Activated CD4-positive, CD25-positive, alpha-beta regulatory T cell treated with anti-CD3 and anti-CD28 coated beads, Interleukin-2, amount 50 U/mL, for 16 hours (primary cell): Measurements from ENCODE around the gene SLC25A39.
"Not testable (repeated sequence)": the region's sequence is repeated elsewhere in the genome, so short reads cannot be mapped to it uniquely, and the experiment has no call there.

Experiments used
- DNase-seq: peaks from one replicate; pipeline ENCODE4 v3.0.0-alpha.2; 2020; ENCODE audit warnings: low read depth, low spot score

The SLC25A39 gene, protein sequence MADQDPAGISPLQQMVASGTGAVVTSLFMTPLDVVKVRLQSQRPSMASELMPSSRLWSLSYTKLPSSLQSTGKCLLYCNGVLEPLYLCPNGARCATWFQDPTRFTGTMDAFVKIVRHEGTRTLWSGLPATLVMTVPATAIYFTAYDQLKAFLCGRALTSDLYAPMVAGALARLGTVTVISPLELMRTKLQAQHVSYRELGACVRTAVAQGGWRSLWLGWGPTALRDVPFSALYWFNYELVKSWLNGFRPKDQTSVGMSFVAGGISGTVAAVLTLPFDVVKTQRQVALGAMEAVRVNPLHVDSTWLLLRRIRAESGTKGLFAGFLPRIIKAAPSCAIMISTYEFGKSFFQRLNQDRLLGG

DNA sequence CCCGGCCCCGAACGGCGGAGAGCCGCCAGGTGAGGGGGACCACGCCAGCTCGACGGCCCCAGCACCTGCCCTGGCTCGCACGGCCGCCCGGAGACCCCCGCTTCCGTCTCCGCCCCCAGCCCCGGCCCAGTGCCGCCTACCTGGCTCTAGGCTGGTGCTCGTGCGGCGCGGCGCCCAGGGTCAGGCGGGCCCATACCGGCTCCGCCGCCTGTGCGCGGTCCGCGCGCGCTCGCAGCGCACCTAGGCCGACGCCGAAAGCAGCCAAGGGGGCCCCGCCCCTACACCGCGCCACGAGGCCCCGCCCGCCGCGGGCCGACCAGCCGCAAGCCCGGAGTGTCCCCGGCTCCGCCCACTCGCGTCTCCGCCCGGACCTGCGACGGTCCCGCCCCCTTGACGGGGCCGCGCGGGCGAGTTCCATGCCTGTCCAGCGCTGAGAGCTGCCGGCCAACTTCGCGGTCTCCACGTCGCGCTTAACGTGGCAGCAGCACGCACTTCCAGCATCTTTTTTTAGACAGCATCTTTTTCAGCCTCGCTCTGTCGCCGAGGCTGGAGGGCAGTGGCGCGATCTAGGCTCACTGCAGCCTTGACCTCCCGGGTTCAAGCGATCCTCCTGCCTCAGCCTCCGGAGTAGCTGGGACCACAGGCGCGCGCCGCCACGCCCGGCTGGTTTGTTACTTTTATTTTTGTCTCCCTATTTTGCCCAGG, at the start of gene SLC25A39:
SLC25A39 (minus strand) TSS at position 253 of the 705 bp plus-strand sequence. CDS start 1,261 bp downstream, outside the sequence.
- peak; percentile 90 for DNase-seq

DNA sequence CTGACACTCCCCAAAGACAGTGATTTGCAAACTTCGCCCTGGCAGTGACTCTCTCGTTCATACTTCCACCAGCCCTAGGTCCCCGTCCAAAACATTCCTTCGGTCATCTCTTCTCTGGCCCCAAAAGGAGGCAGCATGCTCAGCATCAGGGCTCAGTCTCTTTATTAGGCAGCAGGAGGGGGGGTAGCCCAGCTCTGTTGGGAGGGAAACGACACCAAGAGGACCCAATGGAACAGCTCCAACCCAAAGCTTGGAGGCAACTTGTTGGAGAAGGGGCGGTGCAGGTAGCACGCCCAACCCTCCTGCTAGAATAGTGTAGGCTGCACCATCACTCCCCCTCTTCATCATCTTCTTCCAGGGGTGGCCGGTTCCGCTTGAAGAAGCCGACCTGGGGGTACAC, 47.4 kb upstream of the SLC25A39 start:
- DNase-seq: no peak

DNA sequence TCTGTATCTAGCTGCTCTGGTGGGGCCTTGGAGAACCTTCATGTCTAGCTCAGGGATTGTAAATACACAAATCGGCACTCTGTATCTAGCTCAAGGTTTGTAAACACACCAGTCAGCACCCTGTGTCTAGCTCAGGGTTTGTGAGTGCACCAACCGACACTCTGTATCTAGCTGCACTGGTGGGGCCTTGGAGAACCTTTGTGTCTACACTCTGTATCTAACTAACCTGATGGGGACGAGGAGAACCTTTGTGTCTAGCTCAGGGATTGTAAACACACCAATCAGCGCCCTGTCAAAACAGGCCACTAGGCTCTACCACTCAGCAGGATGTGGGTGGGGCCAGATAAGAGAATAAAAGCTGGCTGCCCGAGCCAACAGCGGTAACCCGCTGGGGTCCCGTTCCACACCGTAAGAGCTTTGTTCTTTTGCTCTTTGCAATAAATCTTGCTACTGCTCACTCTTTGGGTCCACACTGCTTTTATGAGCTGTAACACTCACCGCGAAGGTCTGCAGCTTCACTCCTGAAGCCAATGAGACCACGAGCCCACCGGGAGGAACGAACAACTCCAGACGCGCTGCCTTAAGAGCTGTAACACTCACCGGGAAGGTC, 44.9 kb upstream of the SLC25A39 start:
- not testable (repeated sequence) for DNase-seq

DNA sequence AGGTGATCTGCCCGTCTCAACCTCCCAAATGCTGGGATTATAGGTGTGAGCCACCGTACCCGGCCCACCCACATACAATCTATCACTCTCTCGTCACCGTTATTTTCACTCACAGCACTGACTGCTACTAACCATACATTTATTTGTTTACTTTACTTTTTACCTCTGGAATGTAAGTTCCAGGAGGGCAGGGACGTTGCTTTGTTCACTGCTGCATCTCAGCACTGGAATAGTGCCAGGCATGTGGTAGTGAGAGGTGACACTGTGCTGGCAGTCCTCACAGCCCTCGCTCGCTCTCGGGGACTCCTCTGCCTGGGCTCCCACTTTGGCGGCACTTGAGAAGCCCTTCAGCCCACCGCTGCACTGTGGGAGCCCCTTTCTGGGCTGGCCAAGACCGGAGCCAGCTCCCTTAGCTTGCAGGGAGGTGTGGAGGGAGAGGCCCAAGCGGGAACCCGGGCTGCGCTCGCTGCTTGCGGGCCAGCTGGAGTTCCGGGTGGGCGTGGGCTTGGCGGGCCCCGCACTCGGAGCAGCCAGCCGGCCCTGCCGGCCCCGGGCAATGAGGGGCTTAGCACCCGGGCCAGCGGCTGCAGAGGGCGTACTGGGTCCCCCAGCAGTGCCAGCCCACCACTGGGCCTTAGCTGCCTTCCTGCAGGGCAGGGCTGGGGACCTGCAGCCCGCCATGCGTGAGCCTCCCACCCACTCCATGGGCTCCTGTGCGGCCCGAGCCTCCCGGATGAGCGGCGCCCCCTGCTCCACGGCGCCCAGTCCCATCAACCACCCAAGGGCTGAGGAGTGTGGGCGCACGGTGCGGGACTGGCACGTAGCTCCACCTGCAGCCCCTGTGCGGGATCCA, 44.0 kb upstream of the SLC25A39 start:
- DNase-seq: not testable (repeated sequence)

DNA sequence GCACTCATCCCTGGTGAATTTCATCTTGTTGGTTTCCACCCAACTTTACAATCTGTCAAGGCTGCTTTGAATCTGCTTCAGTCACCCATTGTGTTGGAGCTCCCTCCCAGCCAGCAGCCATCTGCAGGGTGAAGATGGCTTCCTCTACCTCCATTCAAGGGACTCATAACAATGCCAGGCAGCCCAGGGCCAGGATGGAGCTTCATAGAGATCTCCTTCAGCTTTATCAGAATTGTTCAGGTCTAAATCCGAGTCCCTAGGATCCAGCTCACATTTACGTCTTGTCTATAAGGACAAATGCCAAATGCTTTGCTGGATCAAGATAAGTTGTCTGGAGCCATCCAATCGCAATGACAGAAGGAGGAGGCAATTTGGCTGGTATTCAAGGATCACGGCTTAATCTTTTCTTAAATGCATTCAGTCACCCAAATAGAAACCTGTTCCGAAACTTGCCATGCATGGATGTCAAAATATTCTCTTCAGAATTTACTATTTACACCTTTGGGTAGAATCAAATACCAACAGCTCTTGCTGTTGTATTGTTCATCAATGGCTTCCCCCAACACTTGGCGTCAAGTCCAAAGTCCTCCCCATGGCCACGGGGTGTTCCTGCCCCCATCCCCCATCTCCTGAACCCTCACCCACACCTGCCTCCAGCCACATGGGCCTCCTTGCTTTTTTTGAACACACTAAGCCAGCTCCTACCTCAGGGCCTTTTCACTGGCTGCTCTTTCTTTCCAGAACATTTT, 42.8 kb upstream of the SLC25A39 start:
- no peak for DNase-seq

DNA sequence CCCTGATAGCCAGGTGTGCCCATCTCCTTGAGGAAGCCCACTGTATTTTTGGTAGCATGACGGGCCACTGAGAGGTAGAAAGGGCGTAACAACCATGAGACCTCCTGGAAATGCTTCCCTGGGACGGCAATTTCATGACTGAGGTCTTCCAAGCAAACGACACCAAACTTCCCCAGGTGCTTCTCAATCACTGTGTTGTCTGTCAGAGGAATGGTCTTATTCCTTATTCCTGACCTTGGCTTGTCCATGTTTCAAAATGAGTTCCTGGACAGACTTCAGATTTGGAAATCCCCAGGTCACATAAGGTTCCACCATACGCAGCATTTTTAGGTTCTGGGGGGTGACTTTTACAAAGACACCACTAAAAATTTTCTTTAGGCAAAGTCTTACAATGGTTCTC, 40.4 kb upstream of the SLC25A39 start:
- DNase-seq: not testable (repeated sequence)

DNA sequence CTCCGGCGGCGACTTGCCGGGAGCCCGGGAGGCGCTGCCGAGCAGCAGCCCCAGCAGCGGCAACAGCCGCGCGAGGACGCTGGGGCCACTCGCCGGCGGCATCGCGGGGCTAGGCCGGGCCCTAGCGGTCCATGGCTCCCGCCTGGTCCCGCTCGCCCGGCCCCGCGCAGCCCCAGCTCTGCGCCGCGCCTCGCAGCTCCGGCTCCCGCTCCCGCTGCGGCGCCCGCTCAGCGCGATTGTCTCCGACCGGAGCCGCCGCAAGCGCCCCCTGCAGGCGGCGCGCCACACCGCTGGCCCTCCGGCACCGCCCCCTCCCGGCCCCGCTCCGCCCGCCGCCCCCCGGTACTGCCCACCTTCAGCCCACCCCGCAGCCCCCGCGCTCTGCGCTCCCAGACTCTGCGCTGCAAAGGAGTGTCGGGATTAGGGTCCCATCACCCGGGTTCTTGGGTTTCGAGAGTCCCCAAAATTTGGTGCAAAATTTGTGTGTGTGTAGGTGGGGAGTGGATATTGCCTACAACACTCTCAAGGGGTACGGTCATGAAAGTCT, 39.1 kb upstream of the SLC25A39 start, which contains the start of gene FAM171A2:
FAM171A2 (minus strand) TSS at position 241 of the 547 bp plus-strand sequence; CDS start at position 102, 139 bp downstream.
- DNase-seq: no peak

DNA sequence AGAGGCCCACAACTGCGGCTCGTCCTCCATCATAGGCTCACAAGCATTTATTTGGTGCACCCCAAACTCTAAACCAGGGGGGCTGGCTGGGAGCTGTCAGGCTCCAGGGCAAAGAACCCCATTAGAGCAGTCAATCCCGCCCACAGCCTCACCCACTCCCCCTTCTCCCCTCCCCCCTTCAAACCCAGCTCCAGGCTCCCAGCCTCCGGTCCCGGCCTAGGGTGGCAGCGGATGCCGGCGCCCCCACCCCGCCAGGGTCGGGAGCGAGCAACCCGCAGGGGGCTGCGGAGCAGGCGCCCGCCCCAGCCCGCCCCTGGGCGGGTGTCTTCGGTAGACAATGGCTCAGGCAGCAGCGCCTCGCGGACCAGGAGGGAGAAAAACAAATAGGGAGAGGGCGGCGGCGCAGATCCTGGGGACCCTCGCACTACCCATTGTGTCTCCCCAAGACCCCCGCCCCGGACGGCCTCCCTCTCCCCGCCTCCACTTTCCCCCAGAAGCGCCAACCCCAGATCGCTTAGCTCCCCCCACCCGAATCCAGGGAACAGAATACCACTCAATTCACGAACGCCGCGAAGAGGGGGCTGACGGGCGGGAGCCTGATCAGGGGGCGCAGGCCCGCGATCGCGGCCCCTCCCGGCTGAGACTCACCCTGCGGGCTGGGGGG, 38.5 kb upstream of the SLC25A39 start:
- DNase-seq: no peak

DNA sequence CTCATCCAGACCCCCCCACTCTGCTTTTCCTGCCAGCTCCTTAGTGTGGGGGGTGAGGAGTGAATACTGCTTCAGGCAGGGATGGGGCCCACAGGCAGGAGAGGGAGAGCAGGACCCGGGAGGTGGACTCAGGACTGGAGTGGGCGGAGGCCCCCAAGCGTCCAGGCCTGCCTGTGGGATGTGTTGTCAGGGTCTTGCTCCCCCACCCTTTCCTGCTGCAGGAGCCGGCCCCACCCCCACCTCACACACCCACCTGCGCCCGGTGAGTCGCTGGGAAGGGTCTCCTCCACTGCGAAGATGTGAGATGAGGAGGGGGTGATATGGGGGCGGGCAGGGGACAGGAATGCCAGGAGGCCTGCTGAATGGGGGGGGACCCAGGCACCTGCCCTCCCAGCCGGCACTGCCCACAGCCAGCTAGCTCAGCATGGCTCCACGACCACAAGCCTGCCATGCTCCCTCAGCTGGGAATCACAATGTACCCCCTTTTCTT, 37.9 kb upstream of the SLC25A39 start:
- no peak for DNase-seq

DNA sequence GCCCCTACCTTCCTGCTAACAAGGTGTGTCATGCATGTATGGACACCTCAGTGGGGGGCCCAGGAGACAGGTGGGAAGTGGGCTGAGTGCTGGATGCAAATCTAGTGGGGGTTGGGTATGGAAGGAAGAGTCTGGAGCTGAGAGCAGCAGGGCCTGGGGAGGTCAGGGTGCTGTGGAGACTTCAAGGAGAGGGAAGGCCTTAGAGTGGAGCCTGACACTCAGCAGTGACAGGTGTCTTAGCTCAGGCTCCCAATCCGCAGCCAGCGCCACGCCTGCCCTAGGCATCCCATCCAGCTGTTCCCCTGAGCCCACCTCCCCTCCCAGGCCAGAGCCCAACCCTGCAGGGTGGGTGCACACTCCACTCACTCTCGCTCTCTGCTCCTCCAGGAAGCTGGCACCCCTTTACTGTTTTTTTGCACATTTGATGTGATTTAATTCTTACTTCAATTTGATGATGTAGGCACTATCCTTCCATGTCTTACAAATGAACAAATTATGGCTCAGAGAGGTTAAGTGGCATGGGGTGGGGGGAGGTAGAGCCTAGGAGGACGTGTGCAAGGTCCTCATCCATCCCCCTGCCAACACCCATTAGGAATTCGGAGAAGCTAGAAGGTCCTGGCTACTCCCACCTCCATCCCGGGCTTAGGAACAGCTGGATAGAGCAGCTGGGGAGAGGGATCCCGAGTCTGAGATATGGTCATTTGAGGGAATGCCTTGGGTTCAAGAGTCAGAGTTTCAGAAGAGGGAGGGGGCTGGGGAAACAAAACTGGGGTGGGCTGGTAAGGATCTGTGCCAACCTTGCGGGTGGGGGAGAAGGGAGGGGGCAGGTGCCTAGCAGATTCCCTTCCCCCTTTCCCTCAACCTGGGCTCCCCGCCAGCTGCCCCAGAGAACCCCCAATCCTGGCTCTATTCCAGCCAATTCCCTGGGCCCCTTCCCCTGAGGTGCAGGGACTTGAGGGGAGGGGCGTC, 37.0 kb upstream of the SLC25A39 start:
- DNase-seq: no peak

DNA sequence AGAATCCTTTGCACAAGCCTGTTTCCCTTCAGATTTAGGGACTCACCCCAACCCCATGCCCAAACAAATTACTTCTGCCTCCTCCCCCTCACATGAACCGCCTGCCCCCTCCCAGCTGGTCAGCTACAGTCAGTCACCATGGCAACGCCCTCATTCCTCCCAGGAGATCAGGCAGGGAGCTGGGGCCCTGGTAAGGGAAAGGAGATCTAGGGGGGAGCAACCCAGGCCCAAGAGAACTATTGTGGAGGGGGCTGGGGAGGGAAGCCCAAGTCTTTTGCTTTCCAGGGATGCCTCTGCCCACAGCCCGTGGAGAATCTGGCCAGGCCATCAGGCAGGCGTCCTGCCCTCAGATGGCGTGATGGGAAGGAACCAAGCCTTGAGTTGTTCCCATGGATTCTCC, 36.2 kb upstream of the SLC25A39 start:
- no peak for DNase-seq

DNA sequence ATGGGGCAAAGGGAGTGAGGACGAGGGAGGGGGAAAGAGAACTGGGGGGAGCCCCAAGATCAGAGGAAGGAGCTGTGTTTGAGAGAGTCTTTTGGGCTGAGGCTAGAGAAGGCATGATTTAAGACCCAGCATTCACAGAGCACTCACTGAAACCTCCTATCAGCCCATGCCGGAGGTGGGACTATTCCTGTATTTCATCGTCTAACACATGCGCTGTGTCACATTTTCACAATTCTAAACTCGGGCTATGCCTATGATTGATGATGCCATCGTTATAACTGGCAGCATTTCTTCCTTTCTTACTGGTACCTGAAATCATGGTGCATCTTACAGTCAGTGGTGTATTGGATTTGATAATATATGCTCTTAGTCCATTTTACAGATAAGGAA, 35.5 kb upstream of the SLC25A39 start:
- no peak for DNase-seq

DNA sequence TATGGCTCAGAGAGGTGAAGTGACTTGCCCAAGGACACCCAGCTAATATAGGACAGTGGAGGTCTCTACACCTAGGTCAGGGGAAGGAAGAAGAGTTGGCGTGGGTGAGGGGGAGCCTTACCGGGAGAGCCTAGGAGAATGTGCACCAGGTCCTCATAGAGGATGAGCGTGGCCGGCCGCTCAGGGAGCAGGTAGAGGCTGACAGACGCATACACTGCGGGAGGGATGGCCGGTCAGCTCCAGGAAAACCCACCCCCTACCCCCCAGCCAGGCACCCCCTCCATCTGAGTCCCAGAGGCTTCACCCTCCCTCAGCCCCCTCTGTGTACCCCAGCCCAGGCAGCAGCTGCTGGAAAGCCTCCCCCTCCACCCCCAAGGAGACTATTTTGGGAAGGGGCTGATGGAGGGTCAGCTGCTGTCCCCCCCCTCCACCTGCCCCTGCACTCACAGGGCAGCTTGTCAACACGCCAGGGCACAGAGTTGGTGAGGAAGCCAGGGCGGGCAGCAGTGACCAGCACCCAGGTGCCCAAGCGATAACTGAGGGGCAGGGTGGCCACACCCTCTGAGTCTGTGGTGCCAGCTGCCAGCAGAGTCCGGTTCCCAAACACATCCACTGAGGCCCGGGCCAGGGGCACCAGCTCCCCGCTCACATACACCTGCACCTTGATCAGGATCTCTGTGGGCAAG, 35.0 kb upstream of the SLC25A39 start:
- DNase-seq: no peak

DNA sequence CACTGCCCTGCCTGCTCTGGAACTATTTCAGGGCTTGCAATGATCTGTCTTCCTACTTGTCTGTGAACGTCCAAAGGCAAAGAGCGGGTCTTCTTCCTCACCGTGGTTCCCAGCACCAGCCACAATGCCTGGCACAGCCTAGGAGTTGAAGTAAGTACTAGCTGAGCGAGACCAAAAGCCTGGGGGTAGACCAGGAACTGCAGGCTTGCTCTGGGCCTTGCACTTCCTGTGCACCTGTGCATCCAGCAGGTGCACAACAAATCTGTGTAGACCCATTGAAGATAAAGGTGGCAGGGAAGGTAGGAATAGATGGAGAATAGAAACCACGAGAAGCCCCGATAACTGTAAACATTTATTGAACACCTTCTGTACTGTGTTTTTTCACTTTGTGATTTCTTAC, 34.4 kb upstream of the SLC25A39 start:
- DNase-seq: no peak

DNA sequence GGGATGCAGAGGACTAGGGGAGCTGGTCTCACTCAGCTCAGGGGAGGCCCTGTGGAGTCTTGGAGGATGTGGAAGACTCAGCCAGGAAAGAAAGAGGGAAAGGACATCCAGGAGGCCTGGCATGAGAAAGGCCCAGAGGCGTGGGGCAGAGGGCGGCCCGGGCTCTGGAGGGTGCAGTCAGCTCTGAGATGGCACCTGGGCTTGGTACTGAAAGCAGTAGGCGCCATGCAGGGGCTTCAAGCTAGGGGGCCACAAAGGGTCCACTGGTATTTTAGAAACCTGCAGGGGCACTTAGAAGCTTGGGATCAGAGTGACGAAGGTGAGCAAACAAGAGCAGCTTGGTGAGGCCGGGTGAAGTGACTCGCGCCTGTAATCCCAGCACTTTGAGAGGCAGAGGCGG, 33.4 kb upstream of the SLC25A39 start:
- no peak for DNase-seq

DNA sequence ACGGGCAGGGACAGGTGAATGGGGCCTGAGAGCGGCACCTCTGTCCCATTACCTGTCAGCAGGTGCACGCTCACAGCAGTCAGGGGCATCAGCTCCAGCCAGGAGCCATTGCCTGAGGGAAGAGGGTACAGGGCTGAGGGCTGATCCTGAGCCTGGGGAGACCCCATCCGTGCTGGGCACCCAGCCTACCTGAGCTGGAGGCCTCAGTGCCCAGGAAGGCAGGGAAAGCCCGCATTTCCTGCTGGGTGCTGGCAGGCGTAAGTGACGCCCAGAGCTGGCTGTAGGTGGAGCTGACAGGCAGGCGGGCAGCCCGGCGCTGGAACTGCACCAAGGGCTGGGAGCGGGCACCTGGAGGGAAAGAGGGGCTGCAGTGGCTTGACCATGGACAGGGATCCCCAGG, 31.6 kb upstream of the SLC25A39 start:
- DNase-seq: no peak

DNA sequence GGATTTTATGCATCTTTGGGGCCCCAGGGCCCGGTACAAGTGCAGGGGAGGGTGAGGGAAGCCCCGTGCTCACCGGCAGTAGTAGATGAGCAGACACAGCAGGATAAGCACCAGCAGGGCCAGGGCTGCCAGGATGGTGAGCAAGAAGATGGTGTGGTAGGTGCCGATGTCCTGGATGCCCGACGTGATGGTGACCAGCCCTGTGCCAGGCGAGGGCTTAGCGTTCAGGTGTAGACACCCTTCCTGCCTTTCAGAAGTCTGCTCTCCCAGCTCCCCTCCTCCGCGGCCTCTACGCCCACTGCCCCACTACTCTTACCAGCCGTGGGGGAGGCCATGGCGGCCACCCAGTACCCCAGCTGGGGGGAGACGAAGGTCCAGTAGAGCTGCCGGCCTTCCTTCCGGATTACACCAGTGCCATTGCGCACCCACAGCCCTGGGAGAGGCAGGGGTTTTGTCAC, 31.0 kb upstream of the SLC25A39 start:
- no peak for DNase-seq
